Measurements from ENCODE around the gene EFCAB3.

The EFCAB3 gene

GRCh38 chr17:62380253-62380652, at the start of gene EFCAB3:
Gene EFCAB3 (plus strand): TSS chr17:62380553. CDS start chr17:62382980, 2,427 bp downstream.
- no peak for DNase-seq (ENCODE audit: low read depth)
- no peak within 1 kb of the TSS for H3K4me3 ChIP-seq (ENCODE audit: low read length)
- no peak for TF ChIP-seq CTCF (conservative IDR thresholded peaks at IDR 0.05; ENCODE audit: low read depth, low read length)

- no peak overlapping the region for H3K4me3 ChIP-seq (ENCODE audit: low read length)
- DNase-seq (ENCODE audit: low read depth): no peak
- no peak for TF ChIP-seq CTCF (conservative IDR thresholded peaks at IDR 0.05; ENCODE audit: low read depth, low read length)
These were observed 43.8 kb upstream of the EFCAB3 start for GRCh38 chr17:62336527-62336926.

- no peak for TF ChIP-seq CTCF (conservative IDR thresholded peaks at IDR 0.05; ENCODE audit: low read depth, low read length)
- no peak for DNase-seq (ENCODE audit: low read depth)
- no peak overlapping the region for H3K4me3 ChIP-seq (ENCODE audit: low read length)
These were observed 36.5 kb upstream of the EFCAB3 start for GRCh38 chr17:62343764-62344270.

DNA sequence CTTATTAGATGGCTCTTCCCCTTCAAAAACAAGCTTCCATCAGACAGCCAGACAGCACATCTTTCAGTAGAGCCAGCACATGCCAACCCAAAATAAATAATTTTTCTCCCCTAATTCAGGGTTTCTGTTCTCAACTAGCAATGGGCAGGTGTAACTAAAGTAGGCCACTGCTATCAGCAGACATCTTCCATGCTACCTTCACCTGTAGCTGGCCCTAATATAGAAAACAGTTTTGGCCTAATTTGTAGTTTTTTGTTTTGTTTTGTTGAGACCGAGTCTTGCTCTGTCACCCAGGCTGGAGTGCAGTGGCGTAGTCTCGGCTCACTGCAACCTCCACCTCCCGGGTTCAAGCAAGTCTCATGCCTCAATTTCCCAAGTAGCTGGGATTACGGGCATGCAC, 29.2 kb upstream of the EFCAB3 start:
- DNase-seq (ENCODE audit: low read depth): no peak
- H3K4me3 ChIP-seq (ENCODE audit: low read length): no peak overlapping the region
- TF ChIP-seq CTCF (conservative IDR thresholded peaks at IDR 0.05; ENCODE audit: low read depth, low read length): no peak

- DNase-seq (ENCODE audit: low read depth): no peak
- no peak overlapping the region for H3K4me3 ChIP-seq (ENCODE audit: low read length)
- TF ChIP-seq CTCF (conservative IDR thresholded peaks at IDR 0.05; ENCODE audit: low read depth, low read length): no peak
These were observed 14.2 kb upstream of the EFCAB3 start for GRCh38 chr17:62366191-62366590.

DNA sequence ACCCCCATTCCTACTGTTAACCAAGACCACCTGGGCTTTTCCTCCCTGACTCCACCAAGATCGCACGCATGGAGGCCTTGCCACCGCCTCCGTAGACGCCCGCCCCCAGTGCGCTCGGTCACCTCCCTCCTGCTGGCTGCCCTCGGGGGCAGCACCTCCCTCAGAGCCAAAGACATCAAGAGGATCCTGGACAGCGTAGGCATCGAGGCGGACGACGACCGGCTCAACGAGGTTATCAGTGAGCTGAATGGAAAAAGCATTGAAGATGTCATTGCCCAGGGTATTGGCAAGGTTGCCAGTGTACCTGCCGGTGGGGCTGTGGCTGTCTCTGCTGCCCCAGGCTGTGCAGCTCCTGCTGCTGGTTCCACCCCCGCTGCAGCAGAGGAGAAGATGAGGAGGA, 1.2 kb downstream of the EFCAB3 start:
- DNase-seq (ENCODE audit: low read depth): no peak
- no peak overlapping the region for H3K4me3 ChIP-seq (ENCODE audit: low read length)
- no peak for TF ChIP-seq CTCF (conservative IDR thresholded peaks at IDR 0.05; ENCODE audit: low read depth, low read length)

DNA sequence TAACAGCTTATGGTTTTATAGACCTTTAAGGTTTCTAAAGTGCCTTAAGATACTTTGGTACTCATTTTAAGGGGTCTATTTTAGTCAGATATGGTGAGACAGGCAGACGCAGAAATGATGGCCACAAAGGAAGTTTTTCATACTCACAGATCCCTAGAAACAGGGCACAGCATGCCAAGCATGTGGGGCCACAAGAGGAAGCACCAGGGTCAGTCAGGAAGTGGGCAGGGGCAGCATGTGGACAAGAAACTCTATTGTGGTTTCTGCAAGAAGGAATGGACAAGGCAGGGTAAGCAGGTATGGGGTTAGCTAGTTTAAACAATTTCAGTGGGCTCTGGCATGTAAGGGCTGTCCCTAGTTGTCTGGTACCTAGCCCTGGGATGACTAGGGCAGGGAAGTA, 8.5 kb downstream of the EFCAB3 start:
- no peak for TF ChIP-seq CTCF (conservative IDR thresholded peaks at IDR 0.05; ENCODE audit: low read depth, low read length)
- H3K4me3 ChIP-seq (ENCODE audit: low read length): no peak overlapping the region
- DNase-seq (ENCODE audit: low read depth): no peak

Measured in retinal pigment epithelial cell (primary cell).